ENCODE measurements around the gene PRRG2.

PRRG2 gene

DNA sequence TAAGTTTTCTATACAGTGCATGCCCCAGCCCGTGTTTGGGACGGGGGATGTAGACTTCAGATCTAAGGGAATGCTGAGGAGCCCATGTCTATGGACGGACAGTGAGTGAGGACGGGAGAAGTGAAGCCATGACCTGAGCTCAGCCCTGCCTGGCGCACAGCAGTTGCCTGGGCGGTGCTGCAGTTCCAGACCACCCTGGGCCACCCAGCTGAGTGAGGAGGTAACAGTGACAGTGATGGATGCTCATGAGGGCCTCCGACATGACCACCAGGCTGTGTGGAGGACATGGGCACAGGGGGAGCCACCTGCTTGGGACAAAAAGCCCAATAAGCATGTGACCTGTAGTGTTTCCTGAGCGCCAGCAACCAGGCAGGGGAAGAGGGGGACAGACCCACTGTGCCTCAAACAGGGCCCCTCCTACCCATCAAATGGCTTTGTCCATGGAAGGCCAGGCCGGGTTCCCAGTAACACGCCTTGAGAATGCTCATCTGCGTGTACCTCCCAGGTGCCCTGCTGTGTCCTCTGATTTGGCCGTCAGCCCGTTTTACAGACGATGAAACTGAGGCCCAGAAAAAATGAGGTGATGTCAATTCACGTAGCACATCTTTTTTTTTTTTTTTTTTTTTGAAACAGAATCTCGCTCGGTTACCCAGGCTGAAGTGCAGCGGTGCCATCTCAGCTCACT, 23.3 kb upstream of the PRRG2 start:
- no peak for DNase-seq

DNA sequence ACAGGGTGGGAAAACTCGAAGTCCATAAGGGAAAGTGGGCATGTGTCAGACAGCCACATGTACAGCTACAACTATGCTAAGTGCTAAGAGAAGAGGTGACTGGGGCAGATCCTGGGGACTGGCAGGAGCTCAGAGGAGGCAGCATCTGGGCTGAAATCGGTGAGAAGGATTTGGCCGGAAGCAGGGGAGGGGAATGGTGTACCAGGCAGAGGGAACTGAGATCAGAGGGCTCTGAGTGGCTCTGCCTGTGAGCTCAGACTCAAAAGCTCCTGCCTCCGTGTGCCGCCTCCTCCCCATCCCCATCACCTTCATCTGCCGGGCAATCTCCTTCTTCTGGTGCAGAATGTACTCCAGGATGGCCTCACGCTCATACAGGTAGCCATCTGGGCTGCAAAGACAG, 22.5 kb upstream of the PRRG2 start:
- DNase-seq: no peak

DNA sequence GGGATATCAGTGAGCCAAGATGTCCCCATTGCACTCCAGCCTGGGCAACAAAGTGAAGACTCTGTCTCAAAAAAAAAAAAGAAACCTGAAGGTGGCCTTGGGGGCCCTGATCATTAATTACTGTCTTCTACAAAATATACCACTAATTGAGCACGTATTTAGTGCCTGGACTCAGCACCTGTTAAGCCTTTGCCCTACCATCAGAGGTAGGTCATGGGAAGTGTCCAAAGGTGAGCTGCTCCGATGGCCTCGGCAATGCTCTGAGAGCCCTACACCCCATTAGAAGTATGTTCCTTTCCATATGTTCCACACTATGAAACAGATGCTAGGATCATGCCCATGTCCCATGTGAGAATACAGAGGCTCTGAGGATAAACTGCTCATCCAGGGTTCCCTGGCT, 21.7 kb upstream of the PRRG2 start:
- DNase-seq: no peak

DNA sequence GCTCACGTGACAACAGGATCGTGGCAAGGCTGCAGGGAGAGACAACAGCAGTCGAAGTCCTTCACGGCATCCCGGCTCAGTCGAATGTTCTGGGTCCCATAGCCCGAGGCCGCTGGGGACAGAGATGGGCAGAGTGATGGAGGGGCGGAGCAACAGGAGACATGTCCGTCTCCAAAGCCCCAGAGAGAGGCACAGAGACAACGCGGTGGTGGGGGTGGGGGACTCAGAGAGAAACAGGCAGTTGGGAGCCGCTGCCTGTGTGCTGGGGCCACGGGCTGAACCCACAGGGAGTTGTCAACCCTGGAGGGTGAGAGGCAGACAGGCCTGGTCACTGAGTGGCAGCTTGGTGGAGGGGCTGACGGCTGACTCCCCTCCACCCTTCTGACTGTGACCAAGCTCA, 21.2 kb upstream of the PRRG2 start:
- no peak for DNase-seq

DNA sequence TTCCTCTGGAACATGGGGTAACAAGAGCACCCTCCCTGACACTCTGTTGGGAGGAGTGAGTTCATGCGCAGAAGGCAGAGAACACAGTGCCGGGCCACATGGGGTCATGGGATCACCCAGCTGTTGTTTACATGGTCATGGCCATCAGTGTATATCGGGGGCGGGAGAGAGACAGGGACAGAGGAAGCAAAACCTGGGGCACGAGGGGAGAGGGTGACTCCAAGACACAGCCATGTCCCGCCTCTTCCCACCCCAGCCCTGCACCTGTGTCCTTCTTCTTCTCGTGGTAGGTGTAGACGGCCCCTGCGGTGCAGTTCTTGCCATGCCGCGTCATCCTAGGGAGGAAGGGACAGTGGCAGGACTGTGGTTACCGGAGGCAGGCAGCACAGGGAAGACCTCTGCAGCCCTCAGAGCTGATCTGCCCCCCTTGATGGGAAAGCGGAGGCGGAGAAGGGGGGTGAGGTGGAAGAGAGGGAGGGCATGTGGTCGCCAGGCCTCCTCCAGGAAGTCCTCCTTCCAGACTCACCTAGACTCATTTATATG, 20.7 kb upstream of the PRRG2 start:
- DNase-seq: no peak

DNA sequence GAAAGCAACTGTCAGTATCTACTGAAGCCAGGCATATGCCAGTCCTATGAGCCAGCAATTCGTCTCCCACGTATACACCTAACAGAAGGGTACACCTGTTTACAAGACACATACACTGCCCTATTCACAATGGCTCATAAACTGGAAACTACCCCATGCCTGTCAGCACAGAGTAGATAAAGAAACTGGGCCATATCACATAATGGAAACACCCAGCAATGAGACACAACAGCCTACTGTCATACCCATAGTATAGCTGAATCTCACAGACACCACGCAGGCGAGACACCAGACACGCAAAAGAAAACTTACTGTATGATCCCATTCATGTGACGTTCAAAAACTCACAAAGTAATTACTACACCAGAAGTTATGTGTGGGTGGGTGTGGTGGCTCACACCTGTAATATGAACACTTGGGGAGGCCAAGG, 16.5 kb upstream of the PRRG2 start:
- no peak for DNase-seq

DNA sequence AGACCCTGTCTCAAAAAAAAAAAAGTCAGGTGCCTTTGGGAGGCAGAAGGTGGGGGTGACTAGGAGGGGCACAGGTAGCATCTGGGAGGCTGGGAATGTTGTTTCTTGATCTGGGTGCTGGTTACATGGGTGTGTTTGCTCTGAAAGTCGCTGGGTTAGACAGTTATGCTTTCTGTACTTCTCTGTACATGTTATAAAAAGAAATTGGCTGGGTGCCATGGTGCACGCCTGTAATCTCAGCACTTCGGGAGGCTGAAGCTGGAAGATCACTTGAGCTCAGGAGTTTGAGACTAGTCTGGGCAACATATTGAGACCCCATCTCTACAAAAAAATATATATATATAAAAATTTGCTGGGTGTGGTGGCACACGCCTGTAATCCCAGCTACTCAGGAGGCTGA, 15.9 kb upstream of the PRRG2 start:
- DNase-seq: no peak

DNA sequence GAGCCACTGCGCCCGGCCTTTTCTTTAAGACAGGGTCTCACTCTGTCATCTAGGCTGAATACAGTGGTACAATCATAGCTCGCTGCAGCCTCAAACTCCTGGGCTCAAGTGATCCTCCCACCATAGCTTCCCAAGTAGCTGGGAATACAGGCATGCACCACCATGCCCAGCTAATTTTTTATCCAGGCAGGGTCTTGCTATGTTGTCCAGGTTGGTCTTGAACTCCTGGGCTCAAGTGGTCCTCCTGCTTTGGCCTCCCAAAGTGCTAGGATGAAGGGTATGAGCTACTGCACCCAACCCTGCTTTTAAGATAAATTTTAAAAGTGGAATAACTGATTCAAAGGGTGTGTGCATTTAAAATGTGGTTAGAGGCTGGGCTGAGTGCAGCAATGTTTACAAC, 14.8 kb upstream of the PRRG2 start:
- no peak for DNase-seq

DNA sequence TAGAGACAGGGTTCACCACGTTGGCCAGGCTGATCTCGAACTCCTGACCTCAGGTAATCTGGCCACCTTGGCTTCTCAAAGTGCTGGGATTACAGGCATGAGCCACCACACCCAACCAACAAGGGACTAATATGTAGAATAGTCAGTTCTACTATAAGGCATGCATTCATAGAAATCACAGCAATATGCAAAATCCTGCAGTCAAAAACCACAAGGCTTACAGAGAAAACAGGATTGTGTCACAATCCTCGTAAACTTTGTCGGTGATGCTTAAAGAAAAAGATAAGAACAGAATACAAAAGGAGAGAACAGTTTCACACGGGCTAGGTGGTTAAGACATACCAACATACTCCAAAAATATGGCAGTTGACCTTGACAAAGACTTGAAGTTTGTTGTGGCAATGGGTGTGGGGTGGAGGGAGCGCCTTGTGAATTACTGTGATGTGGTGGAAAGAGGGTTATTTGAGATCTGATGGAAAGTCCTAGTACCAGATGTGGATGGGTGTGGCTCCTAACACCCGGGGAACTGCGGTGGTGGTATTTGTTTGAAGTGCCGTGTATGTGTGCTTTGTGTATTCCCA, 13.2 kb upstream of the PRRG2 start:
- no peak for DNase-seq

DNA sequence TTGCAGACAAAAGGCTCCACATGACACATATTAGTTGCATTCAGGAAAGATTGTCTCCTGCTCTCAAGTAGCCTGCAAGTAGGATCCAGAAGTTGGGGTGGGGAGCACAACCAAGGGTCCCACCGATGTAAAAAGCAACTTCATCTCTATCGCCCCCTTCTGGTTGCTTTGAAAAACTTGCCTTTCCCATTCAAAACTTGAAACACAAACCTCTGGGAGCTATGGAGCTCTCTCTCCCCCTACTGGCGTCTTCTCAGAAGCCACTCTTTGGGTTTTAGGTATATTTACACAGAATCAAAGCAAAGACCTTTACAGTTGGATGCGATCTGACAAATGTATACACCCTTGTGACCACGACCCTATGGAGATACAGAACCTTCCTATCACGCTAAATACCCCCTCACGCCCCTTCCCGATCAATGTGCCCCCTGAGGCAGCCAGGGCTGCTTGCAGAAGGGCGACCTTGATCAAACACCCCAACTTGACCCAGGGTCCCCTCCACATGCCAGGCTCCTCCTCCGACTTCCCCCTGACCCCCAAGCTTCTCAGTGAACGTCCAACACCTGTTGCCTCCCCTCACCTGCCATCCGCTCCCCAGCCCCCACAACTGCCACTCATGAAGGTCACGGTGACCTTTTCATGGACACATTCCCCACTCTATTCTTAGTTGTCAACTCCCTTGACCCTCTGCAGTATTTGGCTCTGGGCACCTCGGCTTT, 10.8 kb upstream of the PRRG2 start:
- peak; percentile 86 for DNase-seq

DNA sequence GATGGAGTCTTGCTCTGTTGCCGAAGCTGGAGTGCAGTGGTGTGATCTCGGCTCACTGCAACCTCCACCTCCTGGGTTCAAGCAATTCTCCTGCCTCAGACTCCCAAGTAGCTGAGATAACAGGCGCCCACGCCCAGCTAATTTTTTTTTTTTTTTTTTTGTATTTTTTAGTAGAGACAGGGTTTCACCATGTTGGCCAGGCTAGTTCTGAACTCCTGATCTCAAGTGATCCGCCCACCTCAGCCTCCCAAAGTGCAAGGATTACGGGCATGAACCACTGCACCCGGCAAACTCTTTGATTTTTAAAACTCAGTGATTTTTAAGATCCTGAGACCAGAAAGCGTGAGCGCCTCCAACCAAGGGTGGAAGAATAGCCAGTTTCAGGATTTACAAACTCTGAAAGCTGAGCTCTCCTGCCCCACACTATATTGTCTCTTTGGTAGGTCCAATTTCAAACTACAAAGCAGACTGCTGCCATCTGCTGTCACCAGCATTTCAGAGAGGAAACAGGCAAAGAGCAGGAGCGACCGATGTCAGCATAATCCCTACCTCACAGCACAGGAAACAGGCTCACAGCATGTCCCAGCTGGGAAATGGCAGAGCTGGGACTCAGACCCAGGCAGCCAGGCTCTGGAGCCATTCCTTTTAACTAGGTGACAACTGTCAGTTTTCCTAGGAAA, 10.0 kb upstream of the PRRG2 start:
- peak; percentile 60 for DNase-seq

DNA sequence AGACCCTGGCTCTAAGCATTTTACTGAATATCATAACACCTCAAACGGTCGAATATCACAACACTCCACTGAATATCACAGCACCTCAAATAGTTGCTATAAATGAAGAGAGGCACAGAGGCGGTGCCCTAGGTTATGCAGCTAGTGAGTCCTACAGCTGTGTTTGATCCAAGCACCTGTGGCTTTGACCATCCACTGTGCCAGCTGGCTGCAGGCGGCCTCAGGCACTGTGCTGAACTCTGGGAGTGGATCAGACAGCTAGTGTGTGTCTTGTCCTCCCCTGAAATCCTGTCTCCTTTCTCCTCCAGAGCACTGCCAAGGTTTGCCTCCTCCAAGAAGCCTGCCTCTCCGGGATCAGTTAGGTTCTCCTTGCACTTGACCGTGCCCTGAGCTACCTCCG, 8.1 kb upstream of the PRRG2 start:
- no peak for DNase-seq

DNA sequence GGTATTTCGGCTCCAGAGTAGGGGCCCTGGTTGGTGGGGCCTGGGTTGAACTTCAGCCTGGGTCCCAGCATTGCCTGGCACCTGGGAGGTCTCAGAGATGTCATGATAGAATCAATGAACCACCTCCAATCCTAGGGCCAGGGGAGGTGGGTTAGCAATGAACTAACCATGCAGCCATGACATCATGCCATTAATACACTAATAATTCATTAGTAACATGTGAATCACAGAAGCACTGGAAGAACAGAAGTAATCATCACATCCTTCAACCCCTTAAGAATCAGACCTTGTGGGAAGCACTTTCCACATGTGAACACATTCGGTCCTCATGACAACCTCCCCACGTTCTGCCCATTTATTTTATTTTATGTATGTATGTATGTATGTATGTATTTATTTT, 7.7 kb upstream of the PRRG2 start:
- DNase-seq: no peak

DNA sequence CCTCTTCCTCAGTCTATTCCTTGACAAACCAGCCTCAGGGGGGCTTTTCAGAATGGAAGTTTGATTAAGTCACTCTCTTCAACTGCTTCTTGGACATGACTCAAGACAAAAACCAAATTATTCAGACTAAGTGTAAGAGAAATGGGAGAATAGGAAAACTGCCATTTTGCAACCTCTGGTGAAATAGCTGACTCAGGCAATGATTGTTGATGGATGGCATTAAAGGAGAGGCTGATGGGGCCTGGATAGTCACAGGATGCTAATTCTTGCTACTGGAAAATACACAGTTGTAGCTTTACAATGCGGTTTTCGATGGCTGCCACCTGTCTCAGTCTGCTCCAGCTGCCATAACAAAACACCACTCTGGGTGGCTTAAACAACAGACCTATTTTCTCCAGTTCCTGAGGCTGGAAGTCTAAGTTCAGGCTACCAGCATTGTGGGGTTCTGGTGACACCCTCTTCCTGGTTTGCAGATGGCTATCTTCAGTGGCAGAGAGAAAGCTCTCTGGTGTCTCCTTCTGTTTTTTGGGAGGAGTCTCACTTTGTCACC, 6.8 kb upstream of the PRRG2 start:
- no peak for DNase-seq

DNA sequence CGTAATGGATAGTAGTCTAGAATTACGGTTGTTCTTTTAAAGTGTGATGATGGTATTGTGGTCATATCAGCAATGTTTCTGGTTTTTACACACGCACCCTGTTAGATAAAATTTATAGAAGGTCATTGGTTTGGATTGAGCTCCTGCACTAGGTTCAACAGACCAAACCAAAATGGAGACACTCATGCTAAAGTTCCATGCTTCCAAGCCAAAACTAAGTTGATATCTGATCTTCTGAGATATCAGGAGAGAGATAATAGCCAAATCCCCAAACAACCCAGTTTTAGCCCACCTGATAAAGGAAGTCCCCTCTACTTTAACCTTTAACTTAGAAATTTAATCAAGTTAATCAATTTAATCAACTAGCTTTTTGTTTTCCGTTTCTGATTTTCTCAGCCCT, 1.9 kb upstream of the PRRG2 start:
- no peak for DNase-seq

DNA sequence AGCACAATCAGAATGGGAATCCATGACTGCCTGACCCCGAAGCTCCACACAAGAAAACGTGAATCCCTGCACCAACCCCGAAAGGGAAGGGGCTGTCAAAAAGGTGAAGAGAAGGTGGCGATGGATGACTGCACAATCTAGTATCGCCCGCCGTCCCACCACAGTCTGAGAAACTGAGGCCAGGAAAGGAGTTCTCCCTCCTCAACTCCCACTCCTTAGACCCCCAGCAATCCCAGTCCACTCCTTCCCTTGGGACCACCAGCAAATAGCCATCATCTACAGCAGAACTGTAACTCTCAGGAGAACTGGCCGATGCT, 1.2 kb upstream of the PRRG2 start:
- DNase-seq: no peak

DNA sequence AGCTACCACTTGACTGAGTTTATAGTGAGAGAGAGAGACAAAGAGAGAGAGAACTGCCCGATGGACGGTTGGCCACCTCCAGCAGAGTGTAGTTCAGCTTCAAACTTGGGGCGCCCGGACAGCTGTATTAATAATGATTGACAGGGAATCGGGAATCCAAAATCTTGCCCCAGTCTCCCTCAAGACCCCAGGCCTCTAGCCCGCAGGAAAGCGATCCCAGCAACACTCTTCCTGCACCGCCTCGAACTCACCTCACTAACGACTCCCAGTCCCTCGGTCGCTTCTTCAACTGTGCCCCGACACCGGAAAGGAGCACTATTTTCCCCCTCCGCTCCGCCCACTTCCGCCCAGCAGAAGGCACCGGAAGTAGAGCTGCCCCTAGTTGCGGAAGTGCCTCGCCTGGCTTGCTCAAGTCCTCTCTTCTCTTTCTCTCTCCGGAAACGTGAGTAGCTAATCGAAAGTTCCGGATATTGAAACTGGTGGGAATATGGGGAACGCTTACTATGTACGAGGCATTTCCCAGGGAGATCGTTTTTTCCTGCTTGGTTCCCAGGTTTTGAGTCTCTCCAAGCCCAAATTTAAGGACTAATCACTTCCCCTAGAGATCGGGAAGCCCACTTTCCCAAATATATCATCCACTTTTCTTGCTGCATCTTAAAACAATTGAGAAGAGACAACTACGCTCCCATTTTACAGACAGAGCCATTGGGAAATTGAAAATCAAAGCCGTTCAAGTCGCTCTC, 681 bp upstream of the PRRG2 start, which contains the start of gene NOSIP:
Gene NOSIP, minus strand, starts transcription at position 293 of the 743 bp plus-strand sequence. CDS start 19,865 bp downstream, outside the sequence.
- peak; percentile 98 for DNase-seq

DNA sequence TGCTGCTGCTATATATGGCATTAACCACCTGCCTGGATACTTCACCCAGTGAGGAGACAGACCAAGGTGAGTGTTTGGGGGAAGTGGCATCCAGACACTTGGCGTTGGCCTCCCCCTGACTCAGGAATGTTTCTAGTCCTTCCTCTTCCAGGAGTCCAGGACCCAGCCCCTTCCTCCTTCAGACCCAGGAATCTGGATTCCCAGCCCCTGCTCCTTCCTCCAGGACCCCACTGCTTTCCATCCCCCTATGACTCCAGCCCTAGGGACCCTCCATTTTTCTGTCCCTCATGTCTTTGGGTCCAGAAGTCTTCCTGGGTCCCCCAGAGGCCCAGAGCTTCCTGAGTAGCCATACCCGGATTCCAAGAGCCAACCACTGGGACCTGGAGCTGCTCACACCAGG, 2.1 kb downstream of the PRRG2 start:
- no peak for DNase-seq

DNA sequence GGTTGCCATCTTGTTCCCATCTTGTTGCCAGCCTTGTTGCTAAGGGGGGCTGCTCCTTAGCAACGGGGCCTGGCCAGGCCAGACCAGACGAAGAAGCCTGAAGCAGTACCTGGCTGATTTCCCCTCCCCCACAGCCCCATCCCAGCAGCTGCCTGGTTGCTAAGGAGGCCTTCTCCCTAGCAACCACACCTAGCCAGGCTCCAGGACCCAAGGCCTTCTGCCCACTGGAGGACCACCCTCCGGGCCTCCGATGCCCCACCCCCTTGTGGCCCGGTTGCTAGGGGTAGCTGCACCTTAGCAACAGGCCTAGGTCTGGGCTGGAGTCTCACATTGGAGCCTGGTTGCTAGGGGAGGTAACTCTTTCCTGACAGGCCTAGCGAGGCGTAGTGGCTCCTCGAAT, 3.9 kb downstream of the PRRG2 start:
- DNase-seq: no peak

DNA sequence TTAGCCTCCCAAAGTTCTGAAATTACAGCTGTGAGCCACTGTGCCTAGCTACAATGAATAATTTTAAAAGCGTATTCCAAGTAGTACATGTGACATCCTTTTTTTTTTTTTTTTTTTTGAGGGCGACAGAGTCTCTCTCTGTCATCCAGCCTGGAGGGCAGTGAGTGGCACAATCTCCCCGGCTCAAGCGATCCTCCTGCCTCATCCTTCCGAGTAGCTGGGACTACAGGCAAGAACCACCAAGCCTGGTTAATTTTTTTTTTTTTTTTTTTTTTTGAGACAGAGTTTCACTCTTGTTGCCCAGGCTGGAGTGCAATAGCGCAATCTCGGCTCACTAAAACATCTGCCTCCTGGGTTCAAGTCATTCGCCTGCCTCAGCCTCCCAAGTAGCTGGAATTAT, 6.1 kb downstream of the PRRG2 start:
- no peak for DNase-seq

DNA sequence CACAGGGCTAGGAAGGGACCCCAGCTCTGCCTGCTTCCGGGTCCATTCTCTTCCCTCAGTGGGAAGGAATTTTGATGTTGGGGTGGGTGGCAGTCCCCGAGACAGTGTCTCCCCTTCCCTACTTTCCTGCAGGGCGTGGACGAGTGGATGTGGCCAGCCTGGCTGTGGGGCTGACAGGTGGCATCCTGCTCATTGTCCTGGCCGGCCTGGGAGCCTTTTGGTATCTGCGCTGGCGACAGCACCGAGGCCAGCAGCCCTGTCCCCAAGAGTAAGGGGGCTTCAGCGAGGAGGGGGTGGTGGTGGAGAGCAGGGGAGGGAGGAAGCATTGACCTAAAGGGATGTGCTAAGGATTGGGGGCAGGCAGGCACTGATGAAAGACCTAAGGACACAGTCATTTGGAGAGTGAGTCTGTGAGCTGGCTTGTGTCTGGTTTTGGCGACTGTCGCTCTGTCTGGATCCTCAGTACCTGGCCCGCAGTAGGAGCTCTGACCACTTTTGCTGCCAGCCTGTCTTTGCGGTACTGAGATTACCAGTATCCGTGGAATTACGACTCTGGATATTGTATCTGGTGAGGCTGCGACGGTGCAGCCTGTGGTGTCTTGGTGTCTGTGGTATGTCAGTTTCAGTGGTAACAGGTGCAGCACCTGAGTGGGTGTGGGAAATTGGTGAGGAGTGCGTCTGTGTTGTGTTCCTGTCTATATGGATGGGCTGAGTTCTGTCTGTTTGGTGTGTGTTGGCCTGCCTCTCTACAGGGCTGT, 7.4 kb downstream of the PRRG2 start:
- DNase-seq: no peak

DNA sequence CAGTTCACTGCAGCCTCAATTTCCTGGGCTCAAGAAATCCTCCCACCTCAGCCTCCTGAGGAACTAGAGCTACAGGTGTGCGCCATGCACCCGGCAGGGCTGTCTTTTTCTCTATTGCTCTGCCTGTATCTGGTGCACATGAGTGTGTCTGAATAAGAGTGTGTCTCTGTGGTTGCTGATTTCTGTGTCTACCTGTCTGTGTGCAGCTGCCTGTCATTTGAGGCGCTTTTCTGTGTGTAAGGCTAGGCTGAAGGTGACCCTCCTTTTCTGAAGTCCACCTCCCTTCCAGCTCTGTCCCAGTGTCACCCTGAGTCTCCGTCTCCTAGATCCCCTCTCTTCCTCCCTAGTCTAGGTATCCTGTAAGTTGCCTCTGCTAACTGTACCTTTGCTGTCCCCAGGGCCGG, 8.4 kb downstream of the PRRG2 start:
- DNase-seq: no peak
